ENCODE measurements around the gene CCNQ.

CCNQ gene

DNA sequence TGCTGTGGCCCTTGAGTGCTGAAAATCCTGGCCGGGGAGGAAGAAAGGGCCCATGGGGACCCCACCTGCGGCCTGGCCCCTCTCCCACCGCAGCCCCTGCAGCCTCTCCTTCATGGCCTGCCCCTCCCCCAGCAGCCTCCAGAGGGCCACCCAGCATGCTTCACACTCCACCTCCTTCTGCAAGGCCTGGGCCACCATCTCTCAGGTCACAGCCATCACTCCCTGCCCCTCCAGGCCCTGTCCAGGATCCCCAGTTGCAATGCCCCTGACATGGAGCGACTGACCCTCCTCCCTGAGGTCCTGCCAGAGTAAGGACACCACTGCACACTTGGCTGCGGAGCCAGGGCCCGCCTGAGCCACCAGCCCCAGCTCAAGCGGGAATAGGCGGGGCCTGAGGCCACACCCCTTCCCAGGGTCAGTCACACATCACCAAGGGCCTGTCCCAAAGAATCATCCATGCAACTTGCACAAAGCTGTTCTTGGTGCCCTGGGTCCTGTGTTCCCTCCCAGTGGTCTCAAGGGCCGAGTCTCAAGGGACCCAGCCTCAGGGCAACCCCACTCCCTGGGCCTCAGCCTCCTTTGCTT, 32.9 kb downstream of the CCNQ start:
- H3K4me2 ChIP-seq (ENCODE audit: low read depth, low read length, poor library complexity, severe bottlenecking) = no peak overlapping the region
- no peaks in the 10 kb centered on the region for H3F3A ChIP-seq (ENCODE audit: low read depth)
- no peaks in the 10 kb centered on the region for H3K79me2 ChIP-seq (ENCODE audit: insufficient read depth, low read length)
- H3K9me3 ChIP-seq (ENCODE audit: insufficient read depth, low read depth, low read length) = no peaks in the 10 kb centered on the region
- no peaks in the 10 kb centered on the region for H3K9me2 ChIP-seq (replicated peaks; ENCODE audit: low read depth, low read length)
- no peaks in the 10 kb centered on the region for H3K36me3 ChIP-seq (ENCODE audit: insufficient read depth, low read length)
- no peak overlapping the region for H3K9ac ChIP-seq (ENCODE audit: low read depth, low read length, poor library complexity, severe bottlenecking)
- H3K27me3 ChIP-seq (ENCODE audit: insufficient read depth, low read length, poor library complexity, severe bottlenecking) = no peaks in the 10 kb centered on the region
- H3K4me1 ChIP-seq (ENCODE audit: insufficient read depth, low read length, poor library complexity, severe bottlenecking) = peaks cover 10% of the 10 kb centered on the region
- TF ChIP-seq, protein P1, sequence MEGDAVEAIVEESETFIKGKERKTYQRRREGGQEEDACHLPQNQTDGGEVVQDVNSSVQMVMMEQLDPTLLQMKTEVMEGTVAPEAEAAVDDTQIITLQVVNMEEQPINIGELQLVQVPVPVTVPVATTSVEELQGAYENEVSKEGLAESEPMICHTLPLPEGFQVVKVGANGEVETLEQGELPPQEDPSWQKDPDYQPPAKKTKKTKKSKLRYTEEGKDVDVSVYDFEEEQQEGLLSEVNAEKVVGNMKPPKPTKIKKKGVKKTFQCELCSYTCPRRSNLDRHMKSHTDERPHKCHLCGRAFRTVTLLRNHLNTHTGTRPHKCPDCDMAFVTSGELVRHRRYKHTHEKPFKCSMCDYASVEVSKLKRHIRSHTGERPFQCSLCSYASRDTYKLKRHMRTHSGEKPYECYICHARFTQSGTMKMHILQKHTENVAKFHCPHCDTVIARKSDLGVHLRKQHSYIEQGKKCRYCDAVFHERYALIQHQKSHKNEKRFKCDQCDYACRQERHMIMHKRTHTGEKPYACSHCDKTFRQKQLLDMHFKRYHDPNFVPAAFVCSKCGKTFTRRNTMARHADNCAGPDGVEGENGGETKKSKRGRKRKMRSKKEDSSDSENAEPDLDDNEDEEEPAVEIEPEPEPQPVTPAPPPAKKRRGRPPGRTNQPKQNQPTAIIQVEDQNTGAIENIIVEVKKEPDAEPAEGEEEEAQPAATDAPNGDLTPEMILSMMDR (conservative IDR thresholded peaks at IDR 0.05; ENCODE audit: low read length) = no peak
- no peak for TF ChIP-seq EZH2phosphoT487 (IDR thresholded peaks at IDR 0.05; ENCODE audit: borderline replicate concordance)
- H3K4me3 ChIP-seq (ENCODE audit: low read length, poor library complexity, severe bottlenecking) = no peak overlapping the region
- H4K20me1 ChIP-seq (ENCODE audit: insufficient read depth, low read length, poor library complexity, severe bottlenecking) = no peaks in the 10 kb centered on the region
- H2AFZ ChIP-seq (ENCODE audit: low read length) = no peak overlapping the region

DNA sequence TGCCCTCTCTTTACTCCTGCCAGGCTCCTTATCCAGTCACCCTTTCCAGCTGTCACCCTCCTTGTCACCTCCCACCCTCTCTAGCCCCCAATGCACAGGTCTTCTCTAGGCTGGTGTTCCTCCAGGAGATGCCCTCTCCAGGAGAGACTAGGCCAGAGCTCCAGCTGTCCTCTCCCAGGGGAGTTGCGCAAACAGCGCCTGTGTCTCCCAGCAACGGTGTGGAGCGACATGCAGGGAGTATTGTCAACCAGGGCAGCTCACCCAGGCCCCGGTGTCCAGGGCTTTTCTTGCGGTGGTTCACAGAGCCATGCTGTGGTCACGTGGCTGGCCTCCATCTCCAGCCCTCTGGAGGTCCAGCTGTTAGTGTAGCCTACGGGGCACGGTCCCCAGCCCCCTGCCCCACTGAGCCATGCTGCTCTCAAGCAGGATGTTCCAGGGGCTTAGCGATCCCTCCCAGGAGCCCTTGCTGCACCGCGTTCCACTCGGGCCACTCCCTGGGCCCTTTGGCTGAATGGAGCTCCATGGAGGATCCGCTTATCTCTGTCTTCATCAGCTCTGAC, 34.8 kb downstream of the CCNQ start:
- Histone ChIP-seq H3K4me2 (ENCODE audit: low read depth, low read length, poor library complexity, severe bottlenecking) (no peak overlapping the region), H2AFZ (ENCODE audit: low read length) (no peak overlapping the region), H3K4me1 (ENCODE audit: insufficient read depth, low read length, poor library complexity, severe bottlenecking) (no peaks in the 10 kb centered on the region), H3F3A (ENCODE audit: low read depth) (no peaks in the 10 kb centered on the region), H3K9ac (ENCODE audit: low read depth, low read length, poor library complexity, severe bottlenecking) (no peak overlapping the region), H4K20me1 (ENCODE audit: insufficient read depth, low read length, poor library complexity, severe bottlenecking) (no peaks in the 10 kb centered on the region), H3K9me3 (ENCODE audit: insufficient read depth, low read depth, low read length) (no peaks in the 10 kb centered on the region), H3K36me3 (ENCODE audit: insufficient read depth, low read length) (no peaks in the 10 kb centered on the region), H3K27me3 (ENCODE audit: insufficient read depth, low read length, poor library complexity, severe bottlenecking) (no peaks in the 10 kb centered on the region), H3K79me2 (ENCODE audit: insufficient read depth, low read length) (no peaks in the 10 kb centered on the region), H3K4me3 (ENCODE audit: low read length, poor library complexity, severe bottlenecking) (no peak overlapping the region), H3K9me2 (replicated peaks; ENCODE audit: low read depth, low read length) (no peaks in the 10 kb centered on the region)
- TF ChIP-seq, protein P1 (conservative IDR thresholded peaks at IDR 0.05; ENCODE audit: low read length) = no peak
- TF ChIP-seq EZH2phosphoT487 (IDR thresholded peaks at IDR 0.05; ENCODE audit: borderline replicate concordance) = no peak

DNA sequence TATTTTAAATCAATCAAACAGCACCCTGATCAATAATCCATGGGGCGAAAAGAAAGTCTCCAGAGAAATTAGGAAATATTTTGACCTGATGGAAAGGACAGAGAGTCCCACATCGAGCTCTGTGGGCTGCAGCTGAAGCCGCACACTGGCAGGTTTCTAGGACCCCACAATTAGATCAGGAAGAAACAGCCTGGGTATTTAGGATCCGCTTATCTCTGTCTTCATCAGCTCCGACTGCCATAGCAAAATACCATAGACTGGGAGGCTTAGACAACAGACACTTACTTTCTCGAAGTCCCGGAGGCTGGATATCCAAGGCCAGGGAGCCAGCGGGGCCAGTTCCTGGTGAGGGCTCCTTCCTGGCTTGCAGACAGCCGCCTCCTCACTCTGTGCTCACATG, 36.4 kb downstream of the CCNQ start:
- H4K20me1 ChIP-seq (ENCODE audit: insufficient read depth, low read length, poor library complexity, severe bottlenecking) = no peaks in the 10 kb centered on the region
- TF ChIP-seq, protein P1 (conservative IDR thresholded peaks at IDR 0.05; ENCODE audit: low read length) = no peak
- no peak for TF ChIP-seq EZH2phosphoT487 (IDR thresholded peaks at IDR 0.05; ENCODE audit: borderline replicate concordance)
- no peaks in the 10 kb centered on the region for H3F3A ChIP-seq (ENCODE audit: low read depth)
- peaks cover 1% of the 10 kb centered on the region for H3K4me1 ChIP-seq (ENCODE audit: insufficient read depth, low read length, poor library complexity, severe bottlenecking)
- H3K79me2 ChIP-seq (ENCODE audit: insufficient read depth, low read length) = no peaks in the 10 kb centered on the region
- H3K36me3 ChIP-seq (ENCODE audit: insufficient read depth, low read length) = no peaks in the 10 kb centered on the region
- H3K27me3 ChIP-seq (ENCODE audit: insufficient read depth, low read length, poor library complexity, severe bottlenecking) = no peaks in the 10 kb centered on the region
- H3K4me2 ChIP-seq (ENCODE audit: low read depth, low read length, poor library complexity, severe bottlenecking) = no peak overlapping the region
- H3K4me3 ChIP-seq (ENCODE audit: low read length, poor library complexity, severe bottlenecking) = no peak overlapping the region
- no peak overlapping the region for H3K9ac ChIP-seq (ENCODE audit: low read depth, low read length, poor library complexity, severe bottlenecking)
- H3K9me3 ChIP-seq (ENCODE audit: insufficient read depth, low read depth, low read length) = no peaks in the 10 kb centered on the region
- H2AFZ ChIP-seq (ENCODE audit: low read length) = no peak overlapping the region
- H3K9me2 ChIP-seq (replicated peaks; ENCODE audit: low read depth, low read length) = no peaks in the 10 kb centered on the region
